ENCODE measurements around the gene FBXO36.
A peak's percentile ranks its signal among the peaks of the same experiment; 100 is the strongest.

The FBXO36 gene

DNA sequence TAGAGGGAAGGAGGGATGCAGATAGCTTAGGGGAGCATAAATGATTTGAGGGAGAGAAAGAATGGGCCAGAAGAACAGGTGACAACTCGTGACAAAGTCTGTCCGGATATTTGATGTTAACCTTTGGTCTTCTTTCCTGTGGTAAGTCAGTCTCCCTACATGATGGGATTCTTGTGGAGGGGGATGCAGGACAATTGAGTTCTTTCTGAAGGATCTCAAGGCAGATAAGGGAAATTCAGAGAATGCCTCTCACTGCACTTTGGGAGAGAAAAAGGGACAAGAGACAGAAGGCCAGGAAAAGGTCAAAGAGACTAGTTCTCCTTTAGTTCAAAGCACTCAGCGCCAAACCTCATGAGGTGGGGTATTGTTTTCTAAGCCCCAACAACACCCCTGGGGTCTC, 34.2 kb downstream of the FBXO36 start:
- ATAC-seq: no peak
- TF ChIP-seq TCF4 (CRISPR knock-in tag; IDR thresholded peaks at IDR 0.05; ENCODE audit: borderline replicate concordance): no peak
- no peak for TF ChIP-seq ZFP3 (CRISPR knock-in tag; IDR thresholded peaks at IDR 0.05)
- TF ChIP-seq TOX (CRISPR knock-in tag; IDR thresholded peaks at IDR 0.05; ENCODE audit: borderline replicate concordance): no peak
- TF ChIP-seq ZC3H10 (CRISPR knock-in tag; IDR thresholded peaks at IDR 0.05): no peak
- TF ChIP-seq CSRNP3 (CRISPR knock-in tag; IDR thresholded peaks at IDR 0.05): no peak
- no peak for TF ChIP-seq PATZ1 (CRISPR knock-in tag; IDR thresholded peaks at IDR 0.05; ENCODE audit: borderline replicate concordance)
- no peak for TF ChIP-seq ZNF70 (CRISPR knock-in tag; IDR thresholded peaks at IDR 0.05)
- TF ChIP-seq PPARA (CRISPR knock-in tag; IDR thresholded peaks at IDR 0.05; ENCODE audit: borderline replicate concordance): no peak
- no peak for TF ChIP-seq CSDC2 (CRISPR knock-in tag; IDR thresholded peaks at IDR 0.05)
- no peak for TF ChIP-seq ZNF565 (CRISPR knock-in tag; conservative IDR thresholded peaks at IDR 0.05; ENCODE audit: low read depth)
- TF ChIP-seq, protein P1, sequence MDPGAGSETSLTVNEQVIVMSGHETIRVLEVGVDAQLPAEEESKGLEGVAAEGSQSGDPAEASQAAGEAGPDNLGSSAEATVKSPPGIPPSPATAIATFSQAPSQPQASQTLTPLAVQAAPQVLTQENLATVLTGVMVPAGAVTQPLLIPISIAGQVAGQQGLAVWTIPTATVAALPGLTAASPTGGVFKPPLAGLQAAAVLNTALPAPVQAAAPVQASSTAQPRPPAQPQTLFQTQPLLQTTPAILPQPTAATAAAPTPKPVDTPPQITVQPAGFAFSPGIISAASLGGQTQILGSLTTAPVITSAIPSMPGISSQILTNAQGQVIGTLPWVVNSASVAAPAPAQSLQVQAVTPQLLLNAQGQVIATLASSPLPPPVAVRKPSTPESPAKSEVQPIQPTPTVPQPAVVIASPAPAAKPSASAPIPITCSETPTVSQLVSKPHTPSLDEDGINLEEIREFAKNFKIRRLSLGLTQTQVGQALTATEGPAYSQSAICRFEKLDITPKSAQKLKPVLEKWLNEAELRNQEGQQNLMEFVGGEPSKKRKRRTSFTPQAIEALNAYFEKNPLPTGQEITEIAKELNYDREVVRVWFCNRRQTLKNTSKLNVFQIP (CRISPR knock-in tag; IDR thresholded peaks at IDR 0.05; ENCODE audit: borderline replicate concordance, low read depth): no peak
- TF ChIP-seq, protein P2, sequence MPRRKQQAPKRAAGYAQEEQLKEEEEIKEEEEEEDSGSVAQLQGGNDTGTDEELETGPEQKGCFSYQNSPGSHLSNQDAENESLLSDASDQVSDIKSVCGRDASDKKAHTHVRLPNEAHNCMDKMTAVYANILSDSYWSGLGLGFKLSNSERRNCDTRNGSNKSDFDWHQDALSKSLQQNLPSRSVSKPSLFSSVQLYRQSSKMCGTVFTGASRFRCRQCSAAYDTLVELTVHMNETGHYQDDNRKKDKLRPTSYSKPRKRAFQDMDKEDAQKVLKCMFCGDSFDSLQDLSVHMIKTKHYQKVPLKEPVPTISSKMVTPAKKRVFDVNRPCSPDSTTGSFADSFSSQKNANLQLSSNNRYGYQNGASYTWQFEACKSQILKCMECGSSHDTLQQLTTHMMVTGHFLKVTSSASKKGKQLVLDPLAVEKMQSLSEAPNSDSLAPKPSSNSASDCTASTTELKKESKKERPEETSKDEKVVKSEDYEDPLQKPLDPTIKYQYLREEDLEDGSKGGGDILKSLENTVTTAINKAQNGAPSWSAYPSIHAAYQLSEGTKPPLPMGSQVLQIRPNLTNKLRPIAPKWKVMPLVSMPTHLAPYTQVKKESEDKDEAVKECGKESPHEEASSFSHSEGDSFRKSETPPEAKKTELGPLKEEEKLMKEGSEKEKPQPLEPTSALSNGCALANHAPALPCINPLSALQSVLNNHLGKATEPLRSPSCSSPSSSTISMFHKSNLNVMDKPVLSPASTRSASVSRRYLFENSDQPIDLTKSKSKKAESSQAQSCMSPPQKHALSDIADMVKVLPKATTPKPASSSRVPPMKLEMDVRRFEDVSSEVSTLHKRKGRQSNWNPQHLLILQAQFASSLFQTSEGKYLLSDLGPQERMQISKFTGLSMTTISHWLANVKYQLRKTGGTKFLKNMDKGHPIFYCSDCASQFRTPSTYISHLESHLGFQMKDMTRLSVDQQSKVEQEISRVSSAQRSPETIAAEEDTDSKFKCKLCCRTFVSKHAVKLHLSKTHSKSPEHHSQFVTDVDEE (CRISPR knock-in tag; IDR thresholded peaks at IDR 0.05): no peak
- TF ChIP-seq ESRRG (CRISPR knock-in tag; IDR thresholded peaks at IDR 0.05): no peak
- TF ChIP-seq SNAI2 (CRISPR knock-in tag; IDR thresholded peaks at IDR 0.05): no peak

- peak; percentile 51; the same call in 2 of the 3 replicates for ATAC-seq
Measured at GRCh38 chr2:229963596-229963995, 41.3 kb downstream of the FBXO36 start.

DNA sequence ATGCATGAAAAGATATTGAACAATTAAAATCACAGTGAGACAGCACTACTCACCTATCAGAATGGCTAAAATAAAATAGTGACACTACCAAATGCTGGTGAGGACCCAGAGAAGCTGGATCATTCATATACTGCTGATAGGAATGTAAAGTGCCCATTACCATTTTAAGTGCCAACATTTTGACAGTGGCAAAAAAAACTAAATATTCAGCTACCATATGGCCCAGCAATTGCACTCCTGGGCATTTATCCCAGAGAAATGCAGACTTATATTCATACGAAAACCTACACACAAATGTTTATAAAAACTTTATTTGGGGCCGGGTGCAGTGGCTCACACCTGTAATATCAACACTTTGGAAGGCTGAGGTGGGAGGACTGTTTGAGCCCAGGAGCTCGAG, 47.6 kb downstream of the FBXO36 start:
- TF ChIP-seq, protein P2 (CRISPR knock-in tag; IDR thresholded peaks at IDR 0.05): no peak
- TF ChIP-seq ZFP30 (CRISPR knock-in tag; IDR thresholded peaks at IDR 0.05) (no peak), ZC3H10 (CRISPR knock-in tag; IDR thresholded peaks at IDR 0.05) (no peak), CREB5 (CRISPR knock-in tag; IDR thresholded peaks at IDR 0.05; ENCODE audit: low read depth) (no peak), TOX (CRISPR knock-in tag; IDR thresholded peaks at IDR 0.05; ENCODE audit: borderline replicate concordance) (no peak), PATZ1 (CRISPR knock-in tag; IDR thresholded peaks at IDR 0.05; ENCODE audit: borderline replicate concordance) (no peak), ZFP3 (CRISPR knock-in tag; IDR thresholded peaks at IDR 0.05) (no peak), PPARA (CRISPR knock-in tag; IDR thresholded peaks at IDR 0.05; ENCODE audit: borderline replicate concordance) (no peak), ZNF70 (CRISPR knock-in tag; IDR thresholded peaks at IDR 0.05) (no peak), CSRNP3 (CRISPR knock-in tag; IDR thresholded peaks at IDR 0.05) (no peak)
- TF ChIP-seq, protein P1 (CRISPR knock-in tag; IDR thresholded peaks at IDR 0.05; ENCODE audit: borderline replicate concordance, low read depth): no peak
- ATAC-seq: no peak

All from SK-N-SH treated with all-trans-retinoic acid at 6 μM for 48 hours (cell line).